Muscle of leg (tissue), 11 donors: ENCODE data around the gene RAB3B. TPM values are rescaled to one million over a fixed set of nuclear protein-coding genes. Genes with fewer than 3 reads are reported as not detected.
A peak's percentile ranks its signal among the peaks of the same experiment; 100 is the strongest.

Source experiments
- DNase-seq: peaks from one replicate; pipeline ENCODE4 v3.0.0; 2013
- H3K27ac ChIP-seq: one replicate; pipeline ENCODE4 v1.5.1; 2013; ENCODE audit warnings: mild to moderate bottlenecking, low read length, control low read depth
- H3K27me3 ChIP-seq: one replicate; pipeline ENCODE4 v1.6.1; 2013; ENCODE audit warnings: low read length; ENCODE audit not compliant: control insufficient read depth, insufficient read depth
- H3K36me3 ChIP-seq: one replicate; pipeline ENCODE4 v1.6.1; 2013; ENCODE audit warnings: low read length; ENCODE audit not compliant: control insufficient read depth, insufficient read depth
- H3K4me1 ChIP-seq: one replicate; pipeline ENCODE4 v1.6.1; 2013; ENCODE audit warnings: low read length; ENCODE audit not compliant: control insufficient read depth, insufficient read depth
- H3K4me3 ChIP-seq: one replicate; pipeline ENCODE4 v1.5.1; 2013; ENCODE audit warnings: low read length, control low read depth
- H3K9me3 ChIP-seq: replicated peaks from 2 replicates; pipeline ENCODE4 v1.6.1; 2013; ENCODE audit warnings: low read depth, low read length; ENCODE audit not compliant: control insufficient read depth
- WGBS: methylation state at CpG from one replicate; pipeline ENCODE4 v1.1.5; 2013; ENCODE audit warnings: missing lambda C conversion rate; ENCODE audit not compliant: insufficient coverage; 5-methylcytosine and 5-hydroxymethylcytosine counted together
- polyA plus RNA-seq, 8 donors: library from polyadenylated mRNA; unstranded; fragments of 120-200 nt; gene quantifications; one replicate each; pipeline versions ENCODE4 v1.2.1 to v1.2.3, GENCODE V29; 2013; ENCODE audit warnings: inconsistent platforms in 1 of 8, low replicate concordance in 1 of 8; ENCODE audit not compliant: insufficient read length in 8 of 8, insufficient read depth in 1 of 8
- total RNA-seq: library from RNA; stranded (reverse); fragments of 120-200 nt; gene quantifications from one replicate; pipeline ENCODE4 v1.2.4, GENCODE V29; 2013

The RAB3B gene
- total and polyA plus RNA-seq, 9 donors = 0.18 to 0.34 (median 0.28) TPM

DNA sequence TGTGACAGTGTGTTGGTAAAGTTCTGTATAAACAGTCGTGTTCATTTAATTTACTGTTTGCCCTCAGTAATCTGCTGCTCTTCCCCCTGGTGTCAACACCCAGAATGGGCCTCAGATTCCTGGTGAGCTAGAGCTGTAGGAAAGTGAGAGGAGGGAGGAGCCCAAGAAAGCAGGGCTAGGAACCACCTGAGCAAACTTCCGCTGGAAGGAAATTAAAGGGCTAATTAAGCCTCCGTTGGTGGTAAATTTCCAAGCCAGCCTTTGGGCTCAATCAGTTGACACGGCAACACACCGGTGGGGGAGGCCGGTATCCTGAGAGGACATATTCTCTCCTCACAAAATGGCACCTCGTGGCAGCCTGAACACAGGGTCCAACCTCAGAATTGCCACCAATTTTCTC, 32.9 kb downstream of the RAB3B start:
- Histone ChIP-seq H3K27me3 (peaks cover 10% of the 10 kb centered on the region), H3K4me3 (no peak overlapping the region), H3K36me3 (no peaks in the 10 kb centered on the region), H3K9me3 (no peaks in the 10 kb centered on the region), H3K4me1 (no peaks in the 10 kb centered on the region), H3K27ac (no peak overlapping the region)
- no peak for DNase-seq
- 40% methylated on average over 2 of the region's 7 CpGs for WGBS

DNA sequence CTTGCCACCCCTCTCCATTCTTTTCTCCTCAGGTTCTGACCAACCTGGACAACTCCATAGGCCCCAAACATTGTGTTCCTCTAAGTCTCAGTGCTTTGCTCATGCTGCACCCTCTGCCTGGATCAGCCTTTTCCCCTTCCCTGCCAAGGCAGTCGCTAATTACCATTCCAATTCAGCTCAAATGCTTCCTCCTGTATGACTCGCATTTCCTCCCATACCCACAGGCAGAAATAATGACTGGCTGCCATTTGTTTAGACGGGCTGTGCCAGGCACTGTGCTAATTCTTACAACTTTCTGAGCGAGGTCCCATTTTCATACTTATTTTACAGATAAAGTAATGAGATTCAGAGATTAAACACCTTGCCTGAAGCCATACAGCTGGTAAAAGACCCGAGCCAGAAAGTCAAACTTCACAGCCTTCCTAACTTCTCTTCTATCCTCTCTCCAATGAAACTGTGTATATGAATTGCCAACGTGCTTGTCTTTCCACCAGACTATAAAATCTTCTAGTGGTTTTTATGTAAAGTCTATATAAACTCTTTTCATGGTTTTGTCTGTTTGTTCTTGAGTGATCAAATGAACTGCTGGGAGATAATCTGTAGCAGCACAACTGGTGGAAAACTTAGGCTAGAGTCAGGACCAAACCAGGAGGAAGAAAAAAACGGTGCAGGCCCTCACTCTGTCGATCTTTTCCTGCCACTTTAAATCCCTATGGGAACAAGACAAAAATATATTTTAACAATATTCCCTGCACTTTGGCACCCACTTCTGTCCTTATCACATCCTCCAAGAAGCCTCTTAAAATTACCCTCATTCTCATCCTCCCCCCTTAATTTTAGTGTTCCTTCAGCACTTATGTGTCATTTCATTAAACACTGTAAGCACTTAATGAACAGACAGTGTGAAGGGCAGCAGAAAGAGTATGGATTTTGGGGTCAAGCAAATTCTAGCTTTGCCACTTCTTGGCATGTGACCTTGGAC, 33.7 kb downstream of the RAB3B start:
- WGBS = 40% methylated on average over 2 of the region's 8 CpGs
- H3K27me3 ChIP-seq = peaks cover 9% of the 10 kb centered on the region
- H3K27ac ChIP-seq = no peak overlapping the region
- no peaks in the 10 kb centered on the region for H3K4me1 ChIP-seq
- no peaks in the 10 kb centered on the region for H3K9me3 ChIP-seq
- no peak overlapping the region for H3K4me3 ChIP-seq
- DNase-seq = no peak
- no peaks in the 10 kb centered on the region for H3K36me3 ChIP-seq

DNA sequence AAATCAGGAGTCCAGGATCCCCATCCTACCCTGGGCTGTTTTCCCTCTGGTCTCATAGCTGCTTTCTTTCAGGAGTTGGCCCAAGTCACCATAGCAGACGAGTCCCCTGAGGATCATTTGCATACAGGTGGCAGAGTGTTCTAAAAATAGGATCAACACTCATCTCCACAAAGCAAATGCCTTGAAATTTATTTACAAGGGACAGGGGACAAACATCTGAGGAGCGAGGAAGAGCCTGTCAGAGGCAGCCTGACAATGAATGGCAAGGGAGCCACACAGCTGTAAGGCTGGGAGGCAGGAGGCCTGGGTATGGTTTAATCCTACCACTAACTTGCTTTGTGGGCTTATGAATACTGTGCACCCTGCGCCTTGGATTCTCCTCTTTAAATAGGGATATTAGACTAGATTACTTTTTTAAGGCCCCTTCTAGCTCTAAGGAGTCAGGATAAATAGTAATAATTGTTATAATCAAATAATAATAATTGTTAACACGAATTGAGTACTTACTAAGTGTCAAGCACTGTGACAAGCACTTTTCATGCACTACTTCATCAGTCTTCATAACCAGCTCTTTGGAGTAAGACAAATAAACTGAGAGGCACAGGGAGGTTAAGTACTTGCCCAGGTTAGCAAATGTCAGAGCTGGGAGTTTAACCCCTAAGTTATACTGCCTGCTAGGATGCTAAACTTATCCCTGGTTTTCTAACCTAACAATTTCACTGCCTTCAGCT, 34.5 kb downstream of the RAB3B start:
- no peak for DNase-seq
- no CpG with 5 or more reads among the region's 4 CpGs for WGBS
- H3K36me3 ChIP-seq = no peaks in the 10 kb centered on the region
- H3K27ac ChIP-seq = no peak overlapping the region
- H3K27me3 ChIP-seq = peaks cover 8% of the 10 kb centered on the region
- no peak overlapping the region for H3K4me3 ChIP-seq
- H3K9me3 ChIP-seq = no peaks in the 10 kb centered on the region
- H3K4me1 ChIP-seq = no peaks in the 10 kb centered on the region

DNA sequence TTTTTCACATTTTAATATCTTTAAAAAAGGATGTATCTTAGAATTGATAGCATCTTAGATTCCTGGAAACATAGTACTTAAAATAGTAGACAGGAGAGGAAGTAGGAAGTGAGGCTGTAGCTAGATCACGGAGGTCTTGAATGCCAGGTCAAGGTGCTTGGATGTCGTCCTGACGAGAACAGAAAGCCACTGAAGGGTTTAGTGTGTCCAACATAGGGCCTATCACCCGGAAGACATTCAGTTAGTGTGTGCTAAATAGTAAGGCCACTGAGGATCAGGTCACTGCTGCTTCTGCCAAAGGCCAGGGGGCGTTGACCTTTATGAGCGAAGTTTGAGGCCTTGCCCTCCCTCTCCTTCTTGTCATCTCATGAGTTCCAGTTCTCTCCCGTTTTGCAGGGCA, 35.7 kb downstream of the RAB3B start:
- 87% methylated on average over 3 of the region's 7 CpGs for WGBS

DNA sequence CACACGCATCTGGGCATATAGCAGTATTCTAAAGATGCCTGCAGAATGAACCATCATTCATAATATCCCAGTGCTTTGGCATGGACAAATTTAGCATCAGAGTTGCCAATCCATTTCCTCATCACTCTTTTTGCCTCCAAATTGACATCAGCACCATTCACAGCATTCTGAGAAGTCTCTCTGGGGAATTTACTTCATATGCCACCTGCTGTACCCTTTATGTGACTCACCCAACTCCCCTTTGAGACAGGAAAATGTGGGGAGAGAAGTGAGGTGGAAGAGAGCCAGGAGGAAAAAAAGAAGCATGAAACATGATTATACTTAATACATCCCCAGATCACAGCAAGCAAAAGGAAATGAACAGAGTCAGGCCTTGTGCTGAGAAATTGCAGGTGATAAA, 37.4 kb downstream of the RAB3B start:
- Histone ChIP-seq H3K4me3 (no peak overlapping the region), H3K9me3 (peaks cover 2% of the 10 kb centered on the region), H3K27me3 (peaks cover 4% of the 10 kb centered on the region), H3K27ac (no peak overlapping the region), H3K36me3 (no peaks in the 10 kb centered on the region), H3K4me1 (no peaks in the 10 kb centered on the region)
- no peak for DNase-seq
- WGBS = no CpG with 5 or more reads among the region's 1 CpG

More for the DNA sequence above, 35.7 kb downstream of the RAB3B start:
- DNase-seq = no peak
- no peak overlapping the region for H3K4me3 ChIP-seq
- H3K27me3 ChIP-seq = peaks cover 2% of the 10 kb centered on the region
- no peaks in the 10 kb centered on the region for H3K4me1 ChIP-seq
- H3K36me3 ChIP-seq = no peaks in the 10 kb centered on the region
- no peak overlapping the region for H3K27ac ChIP-seq
- H3K9me3 ChIP-seq = no peaks in the 10 kb centered on the region

DNA sequence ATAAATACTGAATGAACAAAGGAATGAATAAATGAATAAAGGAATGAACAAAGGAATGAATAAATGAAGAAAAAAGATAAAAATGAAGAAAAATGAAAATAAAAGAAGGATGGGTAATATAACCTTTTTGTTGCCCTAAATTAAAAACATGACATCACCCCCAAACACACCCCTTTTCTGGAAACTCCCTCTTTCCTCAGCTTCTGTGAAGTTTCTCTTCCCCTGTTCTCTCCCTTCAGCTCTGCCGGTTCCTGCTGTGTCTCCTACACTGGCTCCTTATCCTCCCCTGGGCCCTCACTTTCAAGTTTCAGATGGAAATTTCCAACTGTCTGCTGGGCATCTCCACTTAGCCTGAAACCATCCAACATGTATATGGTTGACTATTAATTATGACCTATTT, 37.9 kb downstream of the RAB3B start:
- Histone ChIP-seq H3K4me1 (no peaks in the 10 kb centered on the region), H3K36me3 (no peaks in the 10 kb centered on the region), H3K27ac (no peak overlapping the region), H3K9me3 (peaks cover 2% of the 10 kb centered on the region), H3K4me3 (no peak overlapping the region), H3K27me3 (peaks cover 4% of the 10 kb centered on the region)
- DNase-seq = no peak
- 78% methylated on average over 1 of the region's 1 CpG for WGBS

DNA sequence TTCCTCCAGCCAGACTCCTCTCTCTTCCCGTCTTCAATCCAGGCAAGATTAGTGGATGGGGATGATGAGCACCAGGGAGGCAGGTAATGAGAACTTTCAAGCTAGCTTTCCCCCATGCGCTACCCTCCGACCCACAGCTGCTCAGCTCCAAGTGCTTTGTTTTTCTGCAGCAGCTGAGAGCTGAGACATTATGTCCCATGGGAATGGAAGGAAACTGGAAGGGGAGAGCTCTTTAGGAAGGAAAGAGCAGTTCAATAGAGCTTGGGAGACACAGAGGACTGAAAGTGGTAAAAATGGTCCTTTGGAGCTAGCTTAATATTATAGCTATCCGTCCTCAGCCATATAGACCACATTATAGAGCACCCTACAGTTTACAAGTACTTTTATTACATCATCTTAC, 39.8 kb downstream of the RAB3B start:
- H3K4me3 ChIP-seq = no peak overlapping the region
- WGBS = 80% methylated on average over 1 of the region's 4 CpGs
- H3K4me1 ChIP-seq = no peaks in the 10 kb centered on the region
- H3K27me3 ChIP-seq = peaks cover 4% of the 10 kb centered on the region
- H3K36me3 ChIP-seq = no peaks in the 10 kb centered on the region
- H3K27ac ChIP-seq = no peak overlapping the region
- peak; percentile 8 for DNase-seq
- H3K9me3 ChIP-seq = peaks cover 2% of the 10 kb centered on the region

DNA sequence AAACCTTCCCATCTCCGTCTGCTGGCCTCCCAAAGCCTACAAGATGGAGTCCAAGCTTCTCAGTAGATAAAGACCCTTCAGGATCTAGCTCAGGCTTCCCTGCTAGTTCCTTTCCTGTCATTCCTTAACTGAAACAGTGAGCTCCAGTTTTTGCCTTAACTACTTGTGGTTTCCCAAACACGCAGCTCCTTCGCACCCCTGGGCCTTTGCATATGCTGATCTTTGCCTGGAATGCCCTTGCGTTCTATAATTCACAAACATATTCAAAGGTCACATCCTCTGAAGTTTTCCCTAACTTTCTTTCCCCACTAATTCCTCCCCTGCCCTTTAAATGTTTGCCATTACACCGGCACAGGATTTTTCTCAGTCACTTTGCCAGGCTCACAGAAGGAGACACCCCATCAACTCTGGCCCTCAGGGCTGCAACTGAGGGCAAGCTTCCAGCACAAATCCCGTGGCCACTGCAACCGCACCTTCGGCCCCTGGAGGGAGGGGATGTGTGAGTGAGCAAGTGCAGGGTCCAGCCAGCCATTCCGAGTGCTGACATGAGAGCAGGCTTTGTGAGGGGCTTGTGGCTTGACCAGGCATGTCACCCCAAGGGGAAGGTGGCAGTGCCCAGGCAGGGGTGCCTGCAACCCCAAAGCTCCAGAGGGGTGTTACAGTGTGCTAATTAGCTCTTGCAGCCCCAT, 41.3 kb downstream of the RAB3B start:
- peaks cover 2% of the 10 kb centered on the region for H3K27me3 ChIP-seq
- no peak overlapping the region for H3K4me3 ChIP-seq
- WGBS = 88% methylated on average over 7 of the region's 9 CpGs
- H3K9me3 ChIP-seq = peaks cover 2% of the 10 kb centered on the region
- H3K4me1 ChIP-seq = no peaks in the 10 kb centered on the region
- no peaks in the 10 kb centered on the region for H3K36me3 ChIP-seq
- H3K27ac ChIP-seq = no peak overlapping the region
- DNase-seq = no peak

DNA sequence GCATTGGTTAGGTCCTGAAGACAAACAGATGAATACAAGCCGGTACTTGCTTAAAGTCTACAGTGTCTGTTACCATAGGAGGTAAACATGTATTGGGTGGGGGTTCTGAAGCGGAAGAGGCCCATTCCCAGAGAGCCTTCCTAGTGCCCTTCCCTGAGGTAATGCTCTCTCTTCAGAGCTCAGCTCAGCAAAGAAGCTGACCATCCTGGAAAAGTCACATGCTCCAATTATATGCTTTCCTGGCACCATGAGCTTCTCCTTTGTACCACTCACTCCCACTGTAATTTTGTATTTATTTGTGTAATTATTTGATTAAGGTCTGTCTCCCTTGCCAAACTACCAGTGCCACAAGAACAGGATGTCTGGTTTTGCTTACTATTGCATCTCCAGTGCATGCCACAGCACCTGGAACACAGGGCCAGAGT, 42.0 kb downstream of the RAB3B start:
- peaks cover 2% of the 10 kb centered on the region for H3K9me3 ChIP-seq
- DNase-seq = no peak
- H3K36me3 ChIP-seq = no peaks in the 10 kb centered on the region
- no peak overlapping the region for H3K27ac ChIP-seq
- no peaks in the 10 kb centered on the region for H3K4me1 ChIP-seq
- peaks cover 2% of the 10 kb centered on the region for H3K27me3 ChIP-seq
- H3K4me3 ChIP-seq = no peak overlapping the region
- 80% methylated on average over 1 of the region's 2 CpGs for whole genome bisulfite sequencing

DNA sequence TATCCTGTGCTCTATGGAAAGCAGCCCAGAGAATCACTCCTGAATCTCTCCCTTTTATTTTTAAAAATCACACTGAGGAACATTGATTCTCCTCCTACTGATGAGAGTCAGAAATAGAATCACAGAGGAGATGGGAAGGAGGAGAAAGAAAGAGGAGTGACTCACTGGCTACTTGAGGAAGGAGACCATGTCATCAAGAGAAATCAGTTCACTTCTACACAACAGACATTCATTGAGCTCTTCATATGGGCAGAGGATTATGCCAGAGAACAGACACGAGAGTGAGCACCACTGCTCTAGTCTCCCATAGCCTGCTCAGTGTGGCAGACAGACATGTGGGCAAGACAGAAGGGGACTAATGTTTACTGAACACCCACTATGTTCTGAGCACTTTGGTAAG, 44.2 kb downstream of the RAB3B start:
- no peaks in the 10 kb centered on the region for H3K36me3 ChIP-seq
- peaks cover 5% of the 10 kb centered on the region for H3K9me3 ChIP-seq
- 60% methylated on average over 1 of the region's 1 CpG for WGBS
- no peaks in the 10 kb centered on the region for H3K4me1 ChIP-seq
- no peak overlapping the region for H3K4me3 ChIP-seq
- peaks cover 2% of the 10 kb centered on the region for H3K27me3 ChIP-seq
- DNase-seq = no peak
- no peak overlapping the region for H3K27ac ChIP-seq
